ENCODE measurements around the gene RPAP2. TPM values are rescaled to one million over a fixed set of nuclear protein-coding genes. Genes with fewer than 3 reads are reported as not detected.

Gene RPAP2
- total RNA-seq, 1 experiment from 2014 or later, result 31.8 TPM

DNA sequence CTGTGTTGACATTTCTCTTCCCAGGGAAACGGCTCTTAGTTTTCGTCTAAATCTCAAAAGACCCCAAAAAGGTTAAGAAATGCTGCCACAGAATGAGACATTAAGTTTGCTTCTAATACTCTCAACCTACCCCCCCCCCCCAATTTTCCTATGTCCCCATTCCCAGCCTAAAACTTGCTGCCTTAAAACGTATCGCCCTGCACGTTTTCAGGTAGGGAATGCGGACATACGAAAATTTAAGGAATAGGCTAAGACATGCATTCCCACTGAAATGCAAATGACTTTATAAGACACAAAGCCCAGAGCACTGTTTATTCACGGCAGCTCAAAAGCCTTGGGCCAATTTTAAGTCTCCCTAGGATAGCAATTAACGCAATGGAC lies 142.4 kb downstream of the RPAP2 start:
- BruUV-seq (replicated peaks), result no TSS peak
- CTCF ChIA-PET, result no interaction called here
- Histone ChIP-seq H3K36me3 (ENCODE audit: insufficient read depth, low read length, poor library complexity, severe bottlenecking) (no peaks in the 10 kb centered on the region), H3K27ac (ENCODE audit: low read depth, low read length, poor library complexity, severe bottlenecking) (no peak overlapping the region), H3K4me1 (ENCODE audit: insufficient read depth, low read length, poor library complexity, severe bottlenecking) (no peaks in the 10 kb centered on the region), H3K9me3 (ENCODE audit: low read depth, low read length, poor library complexity, severe bottlenecking) (no peaks in the 10 kb centered on the region), H3K4me3 (ENCODE audit: low read depth, low read length, poor library complexity, severe bottlenecking) (no peak overlapping the region), H3K27me3 (replicated peaks; ENCODE audit: insufficient read depth, low read depth, low read length, poor library complexity) (no peaks in the 10 kb centered on the region)
- intact Hi-C loops (cut with micrococcal nuclease; ENCODE audit: unreplicated experiment), result no loop called here
- DNase-seq (ENCODE audit: low spot score), result no peak
- POLR2A ChIA-PET (ENCODE audit: low non-redundant PET), result no interaction called here
- TF ChIP-seq EZH2 (IDR thresholded peaks at IDR 0.05; ENCODE audit: borderline replicate concordance, low read depth, low read length, poor library complexity, severe bottlenecking), result no peak
- TF ChIP-seq, protein P1, sequence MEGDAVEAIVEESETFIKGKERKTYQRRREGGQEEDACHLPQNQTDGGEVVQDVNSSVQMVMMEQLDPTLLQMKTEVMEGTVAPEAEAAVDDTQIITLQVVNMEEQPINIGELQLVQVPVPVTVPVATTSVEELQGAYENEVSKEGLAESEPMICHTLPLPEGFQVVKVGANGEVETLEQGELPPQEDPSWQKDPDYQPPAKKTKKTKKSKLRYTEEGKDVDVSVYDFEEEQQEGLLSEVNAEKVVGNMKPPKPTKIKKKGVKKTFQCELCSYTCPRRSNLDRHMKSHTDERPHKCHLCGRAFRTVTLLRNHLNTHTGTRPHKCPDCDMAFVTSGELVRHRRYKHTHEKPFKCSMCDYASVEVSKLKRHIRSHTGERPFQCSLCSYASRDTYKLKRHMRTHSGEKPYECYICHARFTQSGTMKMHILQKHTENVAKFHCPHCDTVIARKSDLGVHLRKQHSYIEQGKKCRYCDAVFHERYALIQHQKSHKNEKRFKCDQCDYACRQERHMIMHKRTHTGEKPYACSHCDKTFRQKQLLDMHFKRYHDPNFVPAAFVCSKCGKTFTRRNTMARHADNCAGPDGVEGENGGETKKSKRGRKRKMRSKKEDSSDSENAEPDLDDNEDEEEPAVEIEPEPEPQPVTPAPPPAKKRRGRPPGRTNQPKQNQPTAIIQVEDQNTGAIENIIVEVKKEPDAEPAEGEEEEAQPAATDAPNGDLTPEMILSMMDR (conservative IDR thresholded peaks at IDR 0.05; ENCODE audit: low read depth, low read length), result no peak

GRCh38 chr1:92441697-92442342 lies 143.0 kb downstream of the RPAP2 start:
- CTCF ChIA-PET, result no interaction called here
- no peaks in the 10 kb centered on the region for H3K36me3 ChIP-seq (ENCODE audit: insufficient read depth, low read length, poor library complexity, severe bottlenecking)
- no peaks in the 10 kb centered on the region for H3K4me1 ChIP-seq (ENCODE audit: insufficient read depth, low read length, poor library complexity, severe bottlenecking)
- no TSS peak for BruUV-seq (replicated peaks)
- H3K27me3 ChIP-seq (replicated peaks; ENCODE audit: insufficient read depth, low read depth, low read length, poor library complexity), result no peaks in the 10 kb centered on the region
- no peak overlapping the region for H3K27ac ChIP-seq (ENCODE audit: low read depth, low read length, poor library complexity, severe bottlenecking)
- no peak for DNase-seq (ENCODE audit: low spot score)
- POLR2A ChIA-PET (ENCODE audit: low non-redundant PET), result no interaction called here
- intact Hi-C loops (cut with micrococcal nuclease; ENCODE audit: unreplicated experiment), result no loop called here
- no peak for TF ChIP-seq EZH2 (IDR thresholded peaks at IDR 0.05; ENCODE audit: borderline replicate concordance, low read depth, low read length, poor library complexity, severe bottlenecking)
- TF ChIP-seq, protein P1 (conservative IDR thresholded peaks at IDR 0.05; ENCODE audit: low read depth, low read length), result no peak
- H3K4me3 ChIP-seq (ENCODE audit: low read depth, low read length, poor library complexity, severe bottlenecking), result no peak overlapping the region
- no peaks in the 10 kb centered on the region for H3K9me3 ChIP-seq (ENCODE audit: low read depth, low read length, poor library complexity, severe bottlenecking)

GRCh38 chr1:92442351-92442750 lies 143.5 kb downstream of the RPAP2 start:
- DNase-seq (ENCODE audit: low spot score), result no peak
- Histone ChIP-seq H3K27ac (ENCODE audit: low read depth, low read length, poor library complexity, severe bottlenecking) (no peak overlapping the region), H3K9me3 (ENCODE audit: low read depth, low read length, poor library complexity, severe bottlenecking) (no peaks in the 10 kb centered on the region), H3K36me3 (ENCODE audit: insufficient read depth, low read length, poor library complexity, severe bottlenecking) (no peaks in the 10 kb centered on the region), H3K27me3 (replicated peaks; ENCODE audit: insufficient read depth, low read depth, low read length, poor library complexity) (no peaks in the 10 kb centered on the region), H3K4me1 (ENCODE audit: insufficient read depth, low read length, poor library complexity, severe bottlenecking) (no peaks in the 10 kb centered on the region), H3K4me3 (ENCODE audit: low read depth, low read length, poor library complexity, severe bottlenecking) (no peak overlapping the region)
- CTCF ChIA-PET, result no interaction called here
- no TSS peak for BruUV-seq (replicated peaks)
- POLR2A ChIA-PET (ENCODE audit: low non-redundant PET), result no interaction called here
- TF ChIP-seq, protein P1 (conservative IDR thresholded peaks at IDR 0.05; ENCODE audit: low read depth, low read length), result no peak
- no peak for TF ChIP-seq EZH2 (IDR thresholded peaks at IDR 0.05; ENCODE audit: borderline replicate concordance, low read depth, low read length, poor library complexity, severe bottlenecking)
- intact Hi-C loops (cut with micrococcal nuclease; ENCODE audit: unreplicated experiment), result no loop called here

Measured in A673 (cell line).